HG02759 (cell line): Measurements from ENCODE around the gene CD300LB.
"Not testable (repeated sequence)": the region's sequence is repeated elsewhere in the genome, so short reads cannot be mapped to it uniquely, and the experiment has no call there.

Source experiments
- ATAC-seq: cut with Tn5 transposase; IDR thresholded peaks from one replicate; pipeline ENCODE4 v1.9.1; 2021; ENCODE audit warnings: mild to moderate bottlenecking, moderate library complexity; ENCODE audit not compliant: unreplicated experiment

Gene CD300LB

DNA sequence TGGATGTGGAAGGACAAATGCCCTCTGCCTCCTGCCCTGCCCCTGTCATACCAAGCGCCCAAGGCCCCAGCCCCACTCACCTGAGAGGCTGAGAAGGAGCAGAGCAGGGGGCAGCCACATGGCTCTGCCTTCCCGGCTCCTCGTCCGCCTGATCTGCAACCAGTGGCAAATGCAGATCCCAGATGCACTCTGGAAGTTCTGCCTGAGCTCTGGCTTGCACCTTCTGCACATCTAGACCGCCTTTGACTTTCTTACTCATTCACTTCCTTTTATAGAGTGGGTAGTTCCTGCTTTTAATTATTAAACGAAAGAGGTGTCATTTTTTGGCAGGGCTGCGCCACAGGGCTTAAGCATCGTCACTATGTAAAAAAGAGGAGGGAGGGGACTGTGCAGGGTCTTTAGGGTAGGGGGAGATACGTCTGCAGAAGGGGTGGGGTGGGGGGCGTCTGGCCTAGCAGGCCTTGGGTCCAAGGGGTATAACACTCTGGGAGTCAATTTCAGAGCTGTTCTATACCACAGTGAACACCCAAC is at the start of gene CD300LB:
Gene CD300LB, minus strand, starts transcription at position 245 of the 531 bp plus-strand sequence. Its CDS starts 125 bp downstream, at position 120.
- no peak for ATAC-seq

DNA sequence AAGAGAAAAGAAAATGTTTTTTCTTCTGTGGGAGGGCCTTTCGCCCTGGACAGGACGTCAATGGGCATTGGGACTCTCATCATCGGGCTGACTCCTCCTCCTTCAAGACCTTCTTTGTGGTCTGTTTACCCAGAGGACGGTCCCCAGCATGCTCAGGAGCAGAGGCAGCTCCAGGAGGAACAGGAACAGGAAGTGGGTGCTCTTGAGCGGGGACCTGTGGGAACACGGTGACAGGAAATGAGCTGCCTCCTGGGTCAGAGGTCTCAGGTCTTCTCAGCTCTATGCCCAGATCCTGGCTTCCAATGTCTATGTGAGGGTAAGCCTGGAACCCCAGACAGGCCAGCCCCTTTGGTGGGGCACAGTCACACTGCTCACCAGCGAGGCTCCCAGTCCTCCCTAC is 48.6 kb upstream of the CD300LB start:
- ATAC-seq: no peak

DNA sequence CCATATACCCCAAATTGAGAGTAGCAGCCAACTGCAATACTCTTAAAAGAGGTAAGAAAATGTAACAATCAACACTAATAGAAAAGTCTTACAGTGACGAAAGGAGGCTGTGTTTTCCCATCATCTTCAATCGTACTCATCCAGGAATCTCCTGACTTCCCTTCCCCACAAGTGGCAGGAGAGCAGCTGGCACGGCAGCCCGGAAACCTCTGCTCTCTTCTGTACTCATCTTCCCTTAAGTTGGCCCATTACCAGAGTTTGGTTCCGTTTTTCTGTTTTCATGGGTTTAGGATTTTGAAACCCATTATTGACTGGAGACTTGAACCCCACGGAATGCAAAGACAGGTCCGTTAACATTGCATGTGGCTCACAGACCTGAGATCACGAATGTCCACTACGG is 47.7 kb upstream of the CD300LB start:
- no peak for ATAC-seq

DNA sequence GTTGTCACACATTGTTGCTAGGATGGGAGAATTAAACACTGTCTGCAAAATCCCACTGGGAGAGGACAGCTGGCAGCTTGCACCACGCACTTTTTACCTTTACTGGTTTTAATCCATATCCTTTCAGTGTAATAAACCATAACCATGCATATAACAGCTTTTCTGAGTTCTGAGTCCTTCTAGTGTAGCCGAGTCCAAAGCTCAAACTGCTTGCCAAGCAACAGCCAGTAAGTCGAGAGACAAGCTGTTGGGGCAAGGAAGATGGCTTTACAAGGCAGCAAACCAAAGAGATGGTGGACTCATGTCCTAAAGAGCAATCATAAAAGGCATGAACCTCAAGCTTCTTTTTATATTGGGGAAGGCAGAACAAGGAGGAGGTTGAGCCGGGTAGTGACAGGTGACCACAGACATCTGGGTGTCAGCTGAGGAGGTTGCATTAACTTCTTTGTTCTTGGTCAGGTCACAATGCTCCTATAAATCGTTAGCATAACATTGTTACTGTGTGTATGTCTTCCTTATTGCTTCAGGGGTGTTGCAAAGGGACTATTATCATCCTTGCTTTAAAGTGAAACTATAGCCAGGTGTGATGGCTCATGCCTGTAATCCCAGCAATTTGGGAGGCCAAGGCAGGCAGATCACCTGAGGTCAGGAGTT is 43.3 kb upstream of the CD300LB start:
- ATAC-seq: no peak

DNA sequence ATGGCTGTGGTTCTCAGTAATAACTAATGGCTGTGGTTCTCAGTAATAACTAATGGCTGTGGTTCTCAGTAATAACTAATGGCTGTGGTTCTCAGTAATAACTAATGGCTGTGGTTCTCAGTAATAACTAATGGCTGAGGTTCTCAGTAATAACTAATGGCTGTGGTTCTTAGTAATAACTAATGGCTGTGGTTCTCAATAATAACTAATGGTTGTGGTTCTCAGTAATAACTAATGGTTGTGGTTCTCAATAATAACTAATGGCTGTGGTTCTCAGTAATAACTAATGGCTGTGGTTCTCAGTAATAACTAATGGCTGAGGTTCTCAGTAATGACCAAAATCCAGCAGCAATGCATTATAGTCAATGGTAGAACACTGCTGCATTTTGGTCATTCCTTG is 42.4 kb upstream of the CD300LB start:
- ATAC-seq: not testable (repeated sequence)

DNA sequence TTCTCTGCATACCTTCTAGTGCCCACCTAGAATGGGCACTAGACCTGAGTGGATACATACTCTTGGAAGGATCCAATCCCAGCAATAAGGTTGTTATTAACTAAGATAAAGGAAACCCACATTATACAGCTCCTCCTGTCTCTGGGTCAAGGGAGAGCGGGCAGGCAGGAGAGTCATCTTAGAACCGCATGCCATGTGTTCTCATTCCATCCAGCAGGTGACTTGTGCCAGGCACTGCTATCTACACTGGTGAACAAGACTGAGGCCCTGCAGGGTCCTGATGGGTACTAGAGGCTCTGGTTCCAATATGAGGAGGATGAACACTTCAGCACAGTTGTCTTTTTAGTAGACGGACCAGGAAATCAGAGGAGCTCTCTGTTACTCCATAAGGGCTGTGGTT is 41.9 kb upstream of the CD300LB start:
- ATAC-seq: no peak

DNA sequence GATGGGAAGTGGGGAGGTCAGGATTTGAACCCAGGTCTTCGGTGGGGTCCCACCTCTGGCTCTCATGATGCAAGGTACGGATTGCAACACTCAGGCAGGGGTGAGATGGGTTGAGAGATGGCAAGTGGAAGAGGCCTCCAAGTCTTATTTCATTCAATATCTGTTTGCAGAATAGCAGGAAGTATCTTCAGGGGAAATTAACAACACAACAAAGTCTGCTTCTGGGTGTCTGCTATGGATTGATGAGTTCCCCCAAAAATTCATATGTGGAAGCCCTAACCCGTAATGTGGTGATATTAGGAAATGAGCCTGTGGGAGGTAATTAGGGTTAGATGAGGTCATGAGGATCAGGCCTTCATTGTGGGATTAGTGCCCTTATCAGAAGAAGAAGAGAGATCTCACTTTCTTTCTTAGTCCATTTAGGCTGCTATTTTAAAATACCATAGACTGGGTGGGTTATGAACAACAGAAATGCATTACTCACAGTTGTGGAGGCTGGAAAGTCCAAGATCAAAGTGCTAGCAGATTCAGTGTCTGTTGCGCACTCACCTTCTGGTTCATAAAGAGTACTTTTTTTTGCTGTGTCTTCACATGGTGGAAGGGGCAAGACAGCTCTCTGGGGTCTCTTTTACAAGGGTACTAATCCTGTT is 40.5 kb upstream of the CD300LB start:
- ATAC-seq: no peak

DNA sequence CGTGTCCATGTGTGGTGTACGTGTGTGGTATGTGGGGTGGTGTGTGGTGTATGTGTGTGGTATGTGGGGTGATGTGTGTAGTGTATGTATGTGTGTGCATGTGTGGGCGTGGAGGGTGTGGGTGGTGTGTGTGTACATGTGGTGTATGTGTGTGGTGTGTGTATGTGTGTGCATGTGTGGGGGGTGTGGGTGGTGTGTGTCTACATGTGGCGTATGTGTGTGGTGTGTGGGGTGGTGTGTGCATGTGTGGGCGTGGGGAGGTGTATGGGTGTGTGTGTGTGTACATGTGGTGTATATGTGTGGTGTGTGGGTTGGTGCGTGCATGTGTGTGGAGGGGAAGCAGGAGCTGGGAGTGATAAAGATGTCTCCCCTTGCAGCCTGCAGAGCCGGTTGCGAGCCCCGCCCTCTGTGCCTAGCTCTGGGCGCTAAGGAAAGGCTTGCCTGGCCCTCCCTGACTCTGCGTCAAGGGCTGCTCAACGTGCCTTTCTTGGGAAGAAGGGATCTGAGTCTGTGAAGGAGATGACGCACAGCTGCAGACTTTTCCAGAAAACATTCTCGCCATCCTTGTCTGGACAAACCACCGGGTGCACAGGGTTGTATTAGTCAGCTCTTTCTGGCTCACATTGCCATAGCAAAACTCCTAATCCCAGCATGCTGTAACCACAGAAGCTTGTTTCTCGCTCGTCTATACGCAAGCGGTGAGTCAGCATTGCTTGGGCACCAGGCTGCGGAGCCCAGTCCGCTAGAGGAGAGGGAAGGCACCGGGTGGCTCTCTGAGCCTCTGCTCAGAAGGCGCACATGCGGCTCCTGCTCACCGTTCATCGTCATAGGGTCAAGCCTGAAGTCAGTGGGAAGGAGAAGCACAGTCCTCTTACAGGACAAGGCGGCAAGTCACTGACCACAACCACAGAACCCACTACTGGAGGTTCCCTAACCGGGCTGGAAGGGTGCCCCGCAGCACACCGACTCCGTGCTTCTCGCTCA is 38.0 kb upstream of the CD300LB start:
- ATAC-seq: no peak

DNA sequence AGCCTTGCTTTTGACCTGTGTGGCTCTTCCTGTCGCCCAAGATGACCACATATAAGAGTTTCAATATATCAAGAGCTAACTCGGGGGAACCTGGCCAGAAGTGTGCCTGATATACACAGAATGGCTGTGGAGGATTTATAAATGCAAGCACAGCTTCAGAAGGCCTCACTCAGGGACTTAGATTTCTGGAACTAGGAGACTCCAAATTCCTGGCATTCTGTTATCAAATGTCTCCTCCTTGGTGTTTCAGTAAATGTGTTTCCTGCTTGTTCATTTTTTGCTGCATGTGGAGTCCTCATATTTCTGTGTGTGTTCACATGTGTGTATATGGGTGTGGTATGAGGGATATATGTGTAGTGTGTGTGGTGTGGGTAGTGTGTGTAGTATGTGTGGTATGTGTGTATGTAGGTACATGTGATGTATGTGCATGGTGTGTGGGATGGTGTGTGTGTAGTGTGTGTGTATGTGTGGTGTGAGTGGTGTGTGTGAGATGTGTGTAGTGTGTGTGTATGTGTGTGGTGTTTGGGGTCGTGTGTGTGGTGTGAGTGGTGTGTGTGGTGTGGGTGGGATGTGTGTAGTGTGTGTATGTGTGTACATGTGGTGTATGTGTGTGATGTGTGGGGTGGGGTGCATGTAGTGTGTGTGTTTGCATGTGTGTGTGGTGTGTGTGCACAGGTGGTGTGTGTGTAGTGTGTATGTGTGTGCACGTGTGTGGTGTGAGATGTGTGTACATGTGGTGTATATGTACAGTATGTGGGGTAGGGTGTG is 37.0 kb upstream of the CD300LB start:
- no peak for ATAC-seq

DNA sequence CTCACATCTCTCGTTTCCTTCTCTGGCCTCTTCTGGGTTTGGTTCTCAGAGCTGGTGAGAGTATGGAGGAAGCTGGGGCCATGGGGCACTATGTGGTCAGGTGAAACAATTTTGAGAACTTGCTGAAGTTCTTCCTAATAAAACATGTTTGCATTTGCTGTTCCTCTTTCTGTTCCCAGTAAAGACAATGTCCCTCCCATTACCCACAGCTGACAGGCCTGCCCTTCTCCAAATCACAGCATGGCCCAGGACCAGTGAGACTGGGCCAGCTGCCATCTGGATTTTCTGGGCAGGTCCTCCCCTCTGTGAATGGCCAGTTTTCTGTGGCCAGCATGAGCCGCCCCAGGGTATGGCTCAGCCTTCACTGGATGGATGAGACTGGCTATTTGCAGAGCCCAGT is 36.1 kb upstream of the CD300LB start, which contains the start of gene CD300H:
Gene CD300H, minus strand, starts transcription at position 113 of the 400 bp plus-strand sequence.
- ATAC-seq: no peak

DNA sequence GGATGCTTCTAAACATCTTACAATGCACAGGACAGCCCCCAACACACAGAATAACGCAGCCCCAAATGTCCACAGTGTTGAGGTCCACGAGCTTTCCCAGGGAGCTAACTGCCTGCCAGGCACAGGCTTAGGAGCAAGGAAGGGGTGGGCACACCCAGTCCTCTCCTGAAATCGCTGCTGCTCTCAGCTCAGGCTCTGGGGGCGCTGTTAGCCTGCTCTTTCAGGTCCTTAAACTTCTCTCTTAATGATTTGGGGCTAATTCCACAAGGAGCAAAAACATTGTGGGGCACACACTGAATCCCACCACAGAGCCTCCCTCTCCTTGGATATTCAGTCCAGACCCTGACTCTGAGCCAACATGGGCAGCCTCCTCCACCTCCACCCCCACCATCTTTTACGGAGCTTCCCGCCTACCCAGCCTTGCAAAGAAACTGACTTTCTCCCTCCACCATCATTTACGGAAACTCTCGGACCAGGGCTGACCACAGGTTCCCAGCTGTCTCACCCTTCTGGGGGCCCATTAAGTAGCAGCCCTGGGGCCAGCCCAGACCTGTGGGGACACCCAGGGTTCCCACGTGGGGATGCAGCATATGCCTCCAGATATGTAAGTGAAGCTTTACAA is 35.0 kb upstream of the CD300LB start:
- no peak for ATAC-seq

DNA sequence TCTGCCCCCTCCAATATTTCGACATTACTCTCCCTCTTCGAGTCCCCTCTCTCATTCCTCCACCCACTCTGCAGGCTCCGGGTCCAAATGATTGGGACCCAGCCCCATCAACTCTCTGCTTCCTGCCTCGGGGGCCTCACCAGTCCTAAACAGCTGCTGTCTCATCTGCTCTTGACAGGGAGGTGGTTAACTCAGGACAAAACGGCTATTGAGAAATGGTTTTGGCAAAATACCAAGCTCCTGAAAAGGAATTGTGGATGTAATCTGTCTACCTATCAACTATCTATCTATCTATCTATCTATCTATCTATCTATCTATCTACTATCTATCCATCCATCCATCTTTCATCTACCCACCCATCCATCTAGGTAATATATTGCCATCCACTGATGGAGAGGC is 33.9 kb upstream of the CD300LB start:
- ATAC-seq: no peak

DNA sequence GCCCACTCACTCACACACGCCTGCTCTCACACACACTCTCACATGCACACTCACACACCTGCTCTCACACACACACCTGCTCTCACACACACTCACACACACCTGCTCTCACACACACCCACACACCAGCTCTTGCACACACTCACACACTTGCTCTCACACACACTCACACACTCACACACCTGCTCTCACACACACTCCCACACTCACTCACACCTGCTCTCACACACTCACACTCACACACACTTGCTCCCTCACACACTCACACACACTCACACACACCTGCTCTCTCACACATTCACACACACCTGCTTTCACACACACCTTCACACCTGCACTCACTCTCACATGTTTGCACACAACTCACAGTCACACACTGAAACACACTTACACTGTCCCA is 32.1 kb upstream of the CD300LB start:
- ATAC-seq: no peak

DNA sequence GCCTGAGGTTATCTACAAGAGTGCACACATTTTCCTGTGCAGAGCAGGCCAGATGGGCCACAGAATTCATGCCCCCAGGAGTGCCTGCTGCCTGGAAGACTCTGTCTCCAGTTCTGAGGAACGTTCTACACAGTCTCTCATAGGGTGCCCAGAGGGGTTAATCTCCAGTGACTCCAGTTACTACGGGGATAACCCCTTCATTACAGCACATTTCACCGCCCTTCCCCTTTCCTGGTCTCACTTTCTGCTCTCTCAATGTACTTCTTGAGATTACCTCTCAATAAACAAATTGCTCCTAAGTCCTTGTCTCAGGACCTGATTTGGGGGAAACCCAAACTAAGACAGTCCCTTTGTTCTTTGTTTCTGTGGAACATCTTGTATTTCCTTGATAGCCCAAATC is 30.3 kb upstream of the CD300LB start:
- ATAC-seq: no peak

DNA sequence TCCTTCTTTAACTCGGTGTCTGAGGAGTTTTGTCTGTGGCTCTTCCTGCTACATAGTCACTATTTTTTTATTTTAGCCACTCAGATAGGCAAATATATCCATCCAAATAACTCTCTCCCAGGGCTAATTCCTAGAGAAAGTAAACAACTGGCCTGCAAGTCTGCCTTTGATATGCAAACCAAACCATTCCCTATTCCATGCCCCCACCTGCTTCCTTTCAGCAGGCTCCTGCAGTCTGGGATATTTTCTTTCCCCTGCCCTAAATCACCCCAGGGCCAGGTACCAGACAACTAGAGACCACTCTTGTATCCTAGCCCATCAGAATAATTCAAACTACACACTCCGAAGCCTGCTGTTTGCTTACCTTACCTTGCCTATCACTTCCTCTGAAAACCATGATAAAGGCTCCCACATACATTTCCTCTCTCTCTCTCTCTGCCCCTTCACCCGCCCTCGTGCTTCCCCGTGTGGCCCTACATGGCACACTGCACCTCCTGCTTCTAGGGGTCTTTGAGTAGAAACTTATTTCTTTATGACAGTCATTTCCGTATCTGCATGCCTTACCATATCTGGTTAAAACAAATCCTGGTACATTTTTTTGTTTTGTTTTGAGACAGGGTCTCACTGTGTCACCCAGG is 27.7 kb upstream of the CD300LB start:
- ATAC-seq: no peak

DNA sequence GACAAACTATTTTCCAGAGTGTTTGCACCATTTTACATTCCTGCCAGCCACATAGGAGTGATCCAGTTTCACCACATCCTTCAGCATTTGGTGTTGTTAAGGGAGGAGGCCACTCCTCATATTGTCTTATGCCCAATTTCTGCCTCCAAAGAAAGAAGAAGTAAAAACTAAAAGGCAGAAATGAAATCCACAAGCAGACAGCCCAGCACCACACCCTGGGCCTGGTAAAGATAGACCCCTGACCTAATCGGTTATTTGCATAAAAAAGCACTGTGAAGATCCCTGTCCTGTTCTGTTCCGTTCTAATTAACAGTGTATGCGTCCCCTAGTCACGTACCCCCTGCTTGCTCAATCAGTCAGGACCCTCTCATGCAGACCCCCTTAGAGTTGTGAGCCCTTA is 27.1 kb upstream of the CD300LB start:
- not testable (repeated sequence) for ATAC-seq

DNA sequence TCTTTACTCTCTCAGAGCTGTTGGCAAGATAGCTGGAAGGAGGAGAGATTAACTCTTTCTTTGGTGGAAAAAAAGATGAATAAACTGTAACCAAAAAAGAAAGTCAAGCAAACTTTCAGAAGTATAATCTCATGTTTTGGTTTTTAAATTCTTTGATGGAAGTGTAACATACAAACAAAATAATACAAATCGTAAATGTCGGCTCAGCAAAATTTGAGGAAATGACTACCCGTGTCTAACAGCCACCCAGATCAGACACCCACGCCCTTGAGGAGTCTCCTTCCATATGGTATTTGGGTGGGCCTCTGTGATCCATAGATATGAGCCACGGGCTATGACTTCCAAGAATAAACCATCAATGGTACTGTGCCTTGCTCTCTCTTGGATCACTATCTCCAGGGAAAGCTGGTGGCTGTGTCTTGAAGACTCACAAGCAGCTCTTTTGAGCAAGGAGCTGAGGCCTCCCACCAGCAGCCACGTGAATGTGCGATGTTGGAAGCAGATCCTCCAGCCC is 24.2 kb upstream of the CD300LB start:
- ATAC-seq: no peak

DNA sequence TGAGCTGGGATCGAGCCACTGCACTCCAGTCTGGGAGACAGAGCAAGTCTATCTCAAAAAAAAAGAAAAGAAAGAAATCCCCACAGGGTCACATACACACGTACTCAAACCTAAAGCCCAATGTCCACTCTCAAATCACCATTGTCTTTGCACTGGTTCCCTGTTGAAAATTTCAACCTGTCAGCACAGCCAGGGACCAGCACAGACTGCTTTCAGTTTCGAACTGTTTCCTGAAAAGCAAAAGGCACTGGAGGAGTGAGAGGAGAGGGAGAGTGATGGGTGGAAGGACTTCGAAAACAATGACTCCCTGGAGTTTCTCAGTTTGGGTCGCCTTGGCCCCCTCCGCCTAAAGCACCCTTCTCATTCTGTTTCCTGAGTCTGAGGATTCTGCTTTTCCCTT is 23.6 kb upstream of the CD300LB start:
- ATAC-seq: no peak

DNA sequence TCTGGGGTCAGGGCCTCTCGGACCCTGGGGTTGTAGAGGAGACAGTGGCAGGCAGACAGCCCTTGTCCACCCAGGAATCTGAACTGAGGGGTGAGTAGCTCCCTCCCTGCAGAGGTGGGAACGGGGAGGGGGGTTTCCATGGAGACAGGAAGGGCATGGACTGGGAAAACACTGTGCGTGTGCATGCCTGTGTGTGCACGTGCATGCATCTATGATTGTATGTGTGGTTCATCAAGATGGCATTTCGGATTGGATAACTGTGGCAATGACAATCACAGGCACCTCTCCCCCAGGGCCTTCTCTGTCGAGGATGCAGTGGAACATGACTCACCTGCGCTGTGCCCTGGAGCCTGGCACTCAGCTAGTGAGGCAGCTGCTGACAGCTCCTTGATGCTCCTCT is 20.8 kb upstream of the CD300LB start:
- ATAC-seq: no peak
